ENCODE data around the gene AURKAIP1.
A peak's percentile ranks its signal among the peaks of the same experiment; 100 is the strongest.

AURKAIP1 gene

DNA sequence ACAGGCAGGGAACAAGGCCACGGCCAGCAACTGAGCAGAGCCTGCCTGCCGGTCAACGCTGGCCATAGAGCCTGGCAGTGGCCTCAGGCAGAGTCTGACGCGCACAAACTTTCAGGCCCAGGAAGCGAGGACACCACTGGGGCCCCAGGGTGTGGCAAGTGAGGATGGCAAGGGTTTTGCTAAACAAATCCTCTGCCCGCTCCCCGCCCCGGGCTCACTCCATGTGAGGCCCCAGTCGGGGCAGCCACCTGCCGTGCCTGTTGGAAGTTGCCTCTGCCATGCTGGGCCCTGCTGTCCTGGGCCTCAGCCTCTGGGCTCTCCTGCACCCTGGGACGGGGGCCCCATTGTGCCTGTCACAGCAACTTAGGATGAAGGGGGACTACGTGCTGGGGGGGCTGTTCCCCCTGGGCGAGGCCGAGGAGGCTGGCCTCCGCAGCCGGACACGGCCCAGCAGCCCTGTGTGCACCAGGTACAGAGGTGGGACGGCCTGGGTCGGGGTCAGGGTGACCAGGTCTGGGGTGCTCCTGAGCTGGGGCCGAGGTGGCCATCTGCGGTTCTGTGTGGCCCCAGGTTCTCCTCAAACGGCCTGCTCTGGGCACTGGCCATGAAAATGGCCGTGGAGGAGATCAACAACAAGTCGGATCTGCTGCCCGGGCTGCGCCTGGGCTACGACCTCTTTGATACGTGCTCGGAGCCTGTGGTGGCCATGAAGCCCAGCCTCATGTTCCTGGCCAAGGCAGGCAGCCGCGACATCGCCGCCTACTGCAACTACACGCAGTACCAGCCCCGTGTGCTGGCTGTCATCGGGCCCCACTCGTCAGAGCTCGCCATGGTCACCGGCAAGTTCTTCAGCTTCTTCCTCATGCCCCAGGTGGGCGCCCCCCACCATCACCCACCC, 43.7 kb downstream of the AURKAIP1 start, which contains the start of gene TAS1R3:
Gene TAS1R3, plus strand, starts transcription at position 213 of the 898 bp plus-strand sequence. Its CDS starts 66 bp downstream, at position 279.
- DNase-seq, result no peak

DNA sequence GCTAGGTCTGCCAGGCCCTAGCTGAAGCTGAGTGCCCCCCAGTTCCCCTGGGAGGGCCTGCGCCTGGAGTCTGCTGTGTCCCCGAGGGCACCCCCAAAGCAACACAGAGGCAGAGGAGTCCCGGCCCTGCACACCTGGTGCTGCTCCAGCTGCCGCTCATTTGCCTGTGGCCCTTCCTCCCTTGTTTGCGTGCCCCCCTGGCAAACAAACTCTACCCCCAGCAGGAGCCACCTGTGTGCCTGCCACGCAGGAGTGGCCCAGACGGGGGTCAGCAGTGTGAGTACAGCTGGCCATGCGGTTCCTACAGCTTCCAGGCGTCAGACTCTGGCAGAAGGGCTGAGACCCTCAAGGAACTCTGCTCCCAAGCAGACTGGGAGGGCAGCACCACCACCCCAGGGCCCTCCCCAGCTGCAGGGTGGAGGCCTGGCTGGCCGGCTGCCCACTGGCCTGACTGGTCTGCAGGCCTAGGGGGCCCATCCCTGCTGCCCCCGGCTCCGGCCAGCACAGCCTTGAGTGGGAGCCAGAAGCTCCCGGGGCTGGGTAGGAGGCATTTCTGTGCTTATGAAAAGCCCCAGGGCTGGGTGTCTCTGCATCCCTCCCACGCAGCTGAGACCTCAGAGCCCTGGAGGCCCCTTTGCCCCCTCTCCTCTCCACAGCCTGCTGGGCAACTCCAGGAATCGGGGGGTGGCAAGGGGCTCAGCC, 44.5 kb downstream of the AURKAIP1 start:
- DNase-seq, result no peak

DNA sequence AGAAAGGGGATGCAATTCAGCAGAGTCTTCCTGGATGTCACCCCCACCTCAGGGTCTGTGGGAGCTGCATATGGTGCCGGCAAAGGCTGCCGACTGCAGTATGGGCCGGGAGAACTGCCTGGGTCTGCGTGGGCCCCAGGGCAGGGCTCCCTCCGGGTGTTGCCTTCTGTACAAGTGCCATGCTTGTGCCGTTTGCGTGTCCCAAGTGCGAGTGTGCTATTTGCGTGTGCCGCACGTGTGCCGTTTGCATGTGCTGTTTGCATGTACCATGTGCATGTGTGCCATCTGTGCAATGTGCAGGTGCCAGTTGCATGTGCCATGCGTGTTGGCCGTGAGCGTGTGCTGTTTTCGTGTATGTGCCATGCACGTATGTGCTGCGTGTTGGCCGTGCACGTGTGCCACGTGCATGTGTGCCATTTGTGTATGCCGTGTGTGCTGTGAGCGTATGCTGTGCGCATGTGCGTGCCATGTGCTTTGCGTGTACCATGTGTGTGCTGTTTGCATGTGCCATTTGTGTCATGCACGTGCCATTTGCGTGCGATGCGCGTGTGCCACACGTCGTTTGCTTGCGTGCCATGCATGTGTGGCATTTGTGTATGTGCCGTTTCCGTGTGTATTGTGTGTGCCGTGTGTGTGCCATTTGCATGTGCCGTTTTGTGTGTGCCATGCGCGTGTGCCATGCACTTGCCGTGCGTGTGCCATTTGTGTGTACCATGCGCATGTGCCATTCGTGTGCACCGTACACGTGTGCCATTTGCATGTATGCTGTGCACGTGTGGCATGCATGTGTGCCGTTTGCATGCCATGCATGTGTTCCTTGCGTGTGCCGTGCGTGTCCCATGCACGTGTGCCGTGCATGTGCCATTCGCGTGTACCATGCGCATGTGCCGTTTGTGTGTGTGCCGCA, 45.5 kb downstream of the AURKAIP1 start:
- no peak for DNase-seq

DNA sequence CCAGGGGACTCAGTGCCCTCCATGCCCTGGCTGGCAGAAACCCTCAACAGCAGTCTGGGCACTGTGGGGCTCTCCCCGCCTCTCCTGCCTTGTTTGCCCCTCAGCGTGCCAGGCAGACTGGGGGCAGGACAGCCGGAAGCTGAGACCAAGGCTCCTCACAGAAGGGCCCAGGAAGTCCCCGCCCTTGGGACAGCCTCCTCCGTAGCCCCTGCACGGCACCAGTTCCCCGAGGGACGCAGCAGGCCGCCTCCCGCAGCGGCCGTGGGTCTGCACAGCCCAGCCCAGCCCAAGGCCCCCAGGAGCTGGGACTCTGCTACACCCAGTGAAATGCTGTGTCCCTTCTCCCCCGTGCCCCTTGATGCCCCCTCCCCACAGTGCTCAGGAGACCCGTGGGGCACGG, 46.8 kb downstream of the AURKAIP1 start:
- DNase-seq, result no peak

DNA sequence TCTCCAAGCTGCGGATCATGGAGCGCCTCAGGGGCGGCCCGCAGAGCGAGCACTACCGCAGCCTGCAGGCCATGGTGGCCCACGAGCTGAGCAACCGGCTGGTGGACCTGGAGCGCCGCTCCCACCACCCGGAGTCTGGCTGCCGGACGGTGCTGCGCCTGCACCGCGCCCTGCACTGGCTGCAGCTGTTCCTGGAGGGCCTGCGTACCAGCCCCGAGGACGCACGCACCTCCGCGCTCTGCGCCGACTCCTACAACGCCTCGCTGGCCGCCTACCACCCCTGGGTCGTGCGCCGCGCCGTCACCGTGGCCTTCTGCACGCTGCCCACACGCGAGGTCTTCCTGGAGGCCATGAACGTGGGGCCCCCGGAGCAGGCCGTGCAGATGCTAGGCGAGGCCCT, 47.7 kb downstream of the AURKAIP1 start:
- DNase-seq, result no peak

DNA sequence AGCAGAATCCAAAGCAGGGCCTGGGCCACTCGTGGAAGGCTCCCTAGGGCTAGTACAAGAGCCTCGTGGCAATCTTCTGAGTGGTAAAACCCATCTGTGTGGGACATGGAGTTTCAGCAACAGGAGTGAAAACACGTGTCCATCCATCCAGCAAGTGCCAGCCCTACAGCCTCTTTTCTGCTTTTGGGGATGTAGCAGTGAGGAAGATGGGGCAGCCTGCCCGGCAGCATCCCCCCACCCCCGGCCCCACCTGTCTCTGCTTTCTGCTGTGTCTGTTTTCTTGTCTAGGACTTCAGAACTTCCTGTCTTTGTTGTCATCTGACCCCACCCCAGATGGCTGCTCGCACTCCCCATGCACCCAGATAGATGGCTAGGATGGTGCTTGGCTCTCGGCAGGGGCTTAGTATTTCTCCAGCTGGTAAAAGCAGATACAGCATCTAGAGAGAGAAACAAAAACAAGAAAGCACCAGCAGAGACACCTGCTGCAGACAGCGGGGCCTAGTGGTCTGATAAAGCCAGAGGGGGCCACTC, 48.9 kb downstream of the AURKAIP1 start:
- DNase-seq, result no peak

DNA sequence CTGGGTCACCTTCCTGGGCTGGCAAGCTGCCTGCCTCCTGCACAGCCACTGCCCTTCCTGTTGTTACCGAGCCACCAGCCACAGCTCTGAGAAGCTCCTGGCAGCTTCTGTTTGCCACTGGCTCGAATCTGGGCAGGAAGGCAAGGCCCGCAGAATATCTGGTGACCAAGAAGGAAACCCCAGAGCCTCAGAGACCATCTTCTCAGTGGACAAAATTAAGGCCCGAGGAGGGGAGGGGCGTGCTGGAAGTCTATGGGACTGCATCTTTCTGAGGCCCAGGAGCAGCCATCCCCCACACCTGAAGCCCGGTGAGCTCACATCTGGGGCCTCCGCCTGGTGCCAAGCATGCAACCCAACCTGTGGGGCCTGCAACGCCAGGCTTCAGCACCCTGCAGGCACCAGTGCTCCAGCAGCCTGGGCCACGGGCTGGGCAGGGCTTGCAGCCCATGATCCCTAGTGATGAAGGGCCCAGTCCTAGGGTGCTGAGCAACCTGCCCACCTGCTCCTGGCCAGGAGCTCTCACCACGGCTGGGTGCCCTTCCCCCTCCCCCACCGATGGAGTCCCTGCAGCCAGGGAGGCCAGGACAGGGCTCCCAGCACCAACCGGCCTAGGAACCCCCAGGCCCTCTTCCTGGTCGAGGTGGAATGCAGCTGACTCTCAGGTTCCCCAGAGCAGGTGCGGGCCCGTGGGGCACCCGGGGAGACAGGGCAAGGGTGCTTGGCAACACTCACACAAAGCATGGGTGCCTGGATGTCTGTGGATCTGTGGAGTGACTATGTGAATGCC, 49.5 kb downstream of the AURKAIP1 start:
- DNase-seq, result no peak

DNA sequence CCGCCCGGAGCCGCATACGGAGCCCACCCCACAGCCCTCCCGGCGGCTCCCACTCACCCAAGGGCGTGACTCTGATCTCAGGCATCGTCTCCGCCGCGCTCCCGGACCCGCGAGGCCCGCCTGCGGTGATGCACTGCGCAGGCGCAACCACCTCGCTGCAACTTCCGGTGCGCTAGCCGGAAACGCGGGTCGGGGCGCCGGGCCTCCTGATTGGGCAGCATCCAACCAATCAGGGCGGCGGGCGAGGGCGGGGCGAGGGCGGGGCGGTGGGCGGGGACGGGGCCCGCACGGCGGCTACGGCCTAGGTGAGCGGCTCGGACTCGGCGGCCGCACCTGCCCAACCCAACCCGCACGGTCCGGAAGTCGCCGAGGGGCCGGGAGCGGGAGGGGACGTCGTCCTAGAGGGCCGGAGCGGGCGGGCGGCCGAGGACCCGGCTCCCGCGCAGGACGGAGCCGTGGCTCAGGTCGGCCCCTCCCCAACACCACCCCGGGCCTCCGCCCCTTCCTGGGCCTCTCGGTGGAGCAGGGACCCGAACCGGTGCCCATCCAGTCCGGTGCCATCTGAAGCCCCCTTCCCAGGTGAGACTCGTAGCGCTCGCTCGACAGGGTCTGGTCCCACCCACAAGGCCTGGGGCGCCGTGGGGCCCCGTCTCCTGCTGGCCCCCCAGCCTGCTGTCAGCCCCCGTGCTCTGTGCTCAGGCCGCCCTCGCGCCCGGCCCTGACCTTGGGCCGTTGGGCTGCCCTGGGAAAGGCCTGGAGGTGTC, 50.3 kb downstream of the AURKAIP1 start, which contains the start of the genes CPTP and INTS11:
Gene CPTP, plus strand, starts transcription at position 279 of the 764 bp plus-strand sequence. CDS start 2,109 bp downstream, outside the sequence.
Gene INTS11, minus strand, starts transcription at position 137 of the 764 bp plus-strand sequence. Its CDS starts 52 bp downstream, at position 85.
- peak; percentile 50 for DNase-seq

DNA sequence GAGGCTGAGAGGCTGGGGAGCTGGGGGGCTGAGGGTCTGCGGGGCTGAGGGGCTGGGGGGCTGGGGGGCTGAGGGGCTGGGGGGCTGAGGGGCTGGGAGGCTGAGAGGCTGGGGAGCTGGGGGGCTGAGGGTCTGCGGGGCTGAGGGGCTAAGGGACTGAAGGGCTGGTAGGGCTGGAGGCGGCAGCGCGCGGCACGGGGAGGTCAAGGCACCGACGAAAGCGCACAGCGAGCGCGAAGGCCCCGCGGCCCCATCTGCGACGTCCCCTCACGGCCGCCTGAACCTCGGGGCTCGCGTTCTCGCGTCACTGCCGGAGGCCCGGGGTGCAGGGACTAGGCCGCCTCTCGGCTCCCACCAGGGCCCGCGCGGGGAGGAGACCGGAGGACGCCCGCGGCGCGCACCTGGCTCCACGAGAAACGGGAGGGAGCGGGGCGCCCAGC, 50.9 kb downstream of the AURKAIP1 start:
- DNase-seq, result no peak
